Left ventricle myocardium superior (tissue), 1 donor: ENCODE data around the gene FGGY. TPM values are rescaled to one million over a fixed set of nuclear protein-coding genes. Genes with fewer than 3 reads are reported as not detected.
A peak's percentile ranks its signal among the peaks of the same experiment; 100 is the strongest.

Experiments used
- ATAC-seq: fragments of 200-7000 bp; cut with Tn5 transposase; one replicate; pipeline ENCODE4 v1.9.1; 2020; ENCODE audit warnings: mild to moderate bottlenecking, moderate library complexity
- DNase-seq: peaks from one replicate; pipeline ENCODE4 v3.0.0-alpha.2; 2020
- intact Hi-C: fragments of 100-400 bp; cut with micrococcal nuclease; formaldehyde crosslinking; loops from one replicate; pipeline ENCODE4 v1.11.0; 2022
- total RNA-seq: library from RNA; stranded (reverse); fragmentation: NEBNext Ultra II Directional; extraction: Animal tissue kit (Norgen Biotek cat#: 25700); gene quantifications from one replicate; pipeline ENCODE4 v1.2.1, GENCODE V29; 2021
- donor health status: DM: no; HTN: yes; CAD: no; lungs with severe emphysema.

The FGGY gene
- total RNA-seq, 1 donor from 2014 or later, result 29.7 TPM

GRCh38 chr1:59399642-59400041, 102.7 kb downstream of the FGGY start:
- no peak for ATAC-seq
- intact Hi-C loops, result no loop called here

GRCh38 chr1:59401581-59401980, 104.7 kb downstream of the FGGY start:
- no peak for ATAC-seq
- no peak for DNase-seq
- intact Hi-C loops, result no loop called here

More at GRCh38 chr1:59399642-59400041, 102.7 kb downstream of the FGGY start:
- no peak for DNase-seq

GRCh38 chr1:59404796-59405195, 107.9 kb downstream of the FGGY start:
- ATAC-seq (no peak), DNase-seq (no peak)
- intact Hi-C loops, result no loop called here

- DNase-seq (no peak), ATAC-seq (no peak)
- intact Hi-C loops, result no loop called here
Observed at GRCh38 chr1:59406437-59407164, 109.7 kb downstream of the FGGY start.

GRCh38 chr1:59408608-59409240, 111.8 kb downstream of the FGGY start:
- intact Hi-C loops, result no loop called here
- ATAC-seq (no peak), DNase-seq (no peak)

- intact Hi-C loops, result no loop called here
- DNase-seq (no peak), ATAC-seq (no peak)
Observed at GRCh38 chr1:59409549-59409948, 112.7 kb downstream of the FGGY start.

- DNase-seq (no peak), ATAC-seq (no peak)
- intact Hi-C loops, result no loop called here
Observed at GRCh38 chr1:59409986-59410385, 113.1 kb downstream of the FGGY start.

- DNase-seq (no peak), ATAC-seq (no peak)
- intact Hi-C loops, result no loop called here
Observed at GRCh38 chr1:59410457-59410856, 113.6 kb downstream of the FGGY start.

DNA sequence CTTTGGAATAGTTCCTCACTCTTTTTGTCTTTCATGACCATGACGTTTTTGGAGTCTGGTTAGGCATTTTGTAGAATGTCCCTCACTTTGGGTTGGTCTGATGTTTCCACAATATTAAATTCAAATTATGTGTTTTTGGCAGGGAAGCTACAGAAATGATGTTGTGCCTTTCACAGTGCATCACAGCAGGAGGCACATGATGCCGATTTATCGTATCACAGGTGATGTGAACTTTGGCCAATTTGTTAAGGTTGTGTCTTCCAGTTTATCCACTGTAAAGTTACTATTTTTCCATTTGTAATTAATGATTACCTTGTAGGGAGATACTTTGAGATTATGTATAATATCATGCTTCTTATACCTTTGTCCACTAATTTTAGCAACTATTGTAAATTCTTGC, 114.3 kb downstream of the FGGY start:
- ATAC-seq, result no peak
- intact Hi-C loops, result no loop called here
- DNase-seq, result no peak

- ATAC-seq (no peak), DNase-seq (no peak)
- intact Hi-C loops, result no loop called here
Observed at GRCh38 chr1:59412718-59413326, 115.9 kb downstream of the FGGY start.

DNA sequence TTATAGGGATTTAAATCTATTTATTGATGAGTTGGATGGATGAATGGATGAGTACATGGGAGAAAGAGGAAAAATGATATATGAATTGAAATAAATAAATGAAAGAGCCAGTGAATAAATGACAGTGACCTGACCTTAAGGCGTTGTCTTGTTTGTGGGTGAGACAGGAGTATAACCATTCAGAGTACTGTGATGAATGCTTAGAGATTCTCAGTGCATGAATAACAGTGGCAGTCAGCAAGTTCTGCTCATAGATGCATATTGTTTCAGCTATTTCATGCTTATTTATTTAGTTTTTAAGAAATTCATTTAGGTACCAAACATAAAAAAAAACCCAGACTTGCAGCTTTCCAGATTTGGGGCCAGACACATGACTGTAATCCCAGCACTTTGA, 116.4 kb downstream of the FGGY start:
- no peak for DNase-seq
- no peak for ATAC-seq
- intact Hi-C loops, result no loop called here

DNA sequence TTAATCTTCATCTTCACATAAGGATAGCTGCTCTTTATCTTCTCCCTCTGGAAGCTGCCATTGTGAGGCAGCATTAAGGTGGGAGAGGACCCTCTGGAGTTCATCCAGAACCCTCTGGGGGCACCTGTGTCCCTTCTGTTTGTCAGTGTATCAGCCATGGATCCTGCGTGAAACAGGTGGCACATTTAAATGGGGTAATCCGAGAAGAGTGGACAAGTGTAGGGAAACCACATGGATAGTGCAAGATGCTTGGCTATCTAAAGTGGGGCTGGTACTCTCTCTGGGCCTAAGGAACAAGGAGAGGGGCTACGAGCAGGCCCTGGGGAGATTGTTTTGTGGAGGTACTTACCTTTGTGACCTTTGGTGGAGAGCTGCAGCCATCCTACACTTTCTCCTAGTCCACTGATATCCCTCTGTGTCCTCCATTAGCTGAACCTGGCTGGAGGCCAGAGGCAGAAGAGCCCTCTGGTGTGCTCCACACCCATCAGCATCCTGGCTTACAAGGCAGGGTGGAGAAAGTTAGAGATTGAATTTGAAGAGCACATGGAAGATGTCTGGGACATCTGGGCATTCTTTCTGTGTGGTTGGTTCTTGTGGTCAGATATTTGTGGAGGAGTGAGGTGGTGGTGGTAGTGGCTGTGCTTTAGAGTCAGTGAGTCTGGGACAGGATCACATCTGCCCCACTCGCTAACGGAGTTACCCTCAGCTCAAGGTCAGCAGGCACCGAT, 117.7 kb downstream of the FGGY start:
- intact Hi-C loops, result no loop called here
- ATAC-seq, result no peak
- peak; percentile 35 for DNase-seq

DNA sequence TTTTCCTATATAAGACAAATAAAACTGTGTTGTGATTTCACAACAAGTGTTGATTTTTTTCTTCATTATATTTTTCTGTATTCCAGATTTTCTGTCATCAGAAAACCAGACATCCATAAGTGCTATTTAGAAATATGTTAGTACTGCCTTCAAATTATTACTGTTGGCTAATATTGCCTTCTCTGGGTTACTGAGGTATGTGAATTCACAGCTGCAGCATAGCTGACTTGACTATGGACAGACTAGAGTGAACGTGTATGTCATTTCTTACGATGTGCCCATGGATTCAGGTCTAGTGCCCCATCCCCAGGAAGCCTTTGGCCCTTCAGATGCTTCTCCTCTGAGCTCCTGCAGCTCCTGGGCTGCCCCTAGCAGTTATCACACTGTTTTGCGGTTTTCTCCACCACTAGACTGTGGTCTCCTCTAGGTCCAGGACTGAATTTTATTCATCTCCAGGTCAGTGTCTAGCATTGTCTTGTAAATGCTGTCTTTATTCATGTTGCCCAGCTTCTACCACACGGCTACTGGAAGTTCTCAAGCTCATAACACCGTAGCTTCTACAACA, 118.5 kb downstream of the FGGY start:
- no peak for ATAC-seq
- intact Hi-C loops, result no loop called here
- DNase-seq, result no peak

DNA sequence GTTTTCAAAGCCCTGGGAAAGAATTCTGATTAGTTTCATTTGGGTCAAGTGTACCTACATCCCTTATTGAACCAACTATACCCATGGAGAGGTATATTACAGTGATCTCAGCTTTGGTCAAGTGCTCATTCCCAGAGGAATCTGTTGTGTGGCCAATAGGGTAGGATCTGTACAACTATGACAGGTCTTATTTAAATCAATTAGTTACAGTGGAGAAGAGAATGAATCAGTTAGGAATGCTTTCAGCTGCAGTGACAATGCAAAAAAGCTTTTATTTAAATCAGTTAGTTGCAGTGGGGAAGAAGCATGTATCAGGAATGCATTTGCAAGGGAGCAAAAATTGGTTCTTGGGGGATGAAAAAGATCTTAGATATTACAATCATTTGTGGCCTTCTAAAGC, 119.0 kb downstream of the FGGY start:
- DNase-seq, result no peak
- intact Hi-C loops, result no loop called here
- no peak for ATAC-seq

DNA sequence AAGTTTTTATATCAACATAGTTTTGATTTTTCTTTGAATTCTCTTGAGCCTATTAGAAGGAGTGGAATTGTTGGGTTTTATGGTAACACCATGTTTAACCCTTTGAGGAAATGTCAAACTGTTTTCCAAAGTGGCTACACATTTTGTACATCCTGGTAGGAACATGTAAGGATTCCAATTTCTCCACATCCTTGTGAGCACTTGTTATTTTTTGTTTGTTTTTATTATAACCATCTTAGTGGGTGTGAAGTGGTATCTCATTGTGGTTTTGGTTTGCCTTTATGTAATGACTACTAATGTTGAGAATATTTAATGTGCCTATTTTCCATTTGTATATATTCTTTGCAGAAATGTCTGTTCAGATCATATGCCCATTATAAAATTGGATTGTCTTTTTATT, 120.5 kb downstream of the FGGY start:
- DNase-seq, result no peak
- intact Hi-C loops, result no loop called here
- no peak for ATAC-seq

DNA sequence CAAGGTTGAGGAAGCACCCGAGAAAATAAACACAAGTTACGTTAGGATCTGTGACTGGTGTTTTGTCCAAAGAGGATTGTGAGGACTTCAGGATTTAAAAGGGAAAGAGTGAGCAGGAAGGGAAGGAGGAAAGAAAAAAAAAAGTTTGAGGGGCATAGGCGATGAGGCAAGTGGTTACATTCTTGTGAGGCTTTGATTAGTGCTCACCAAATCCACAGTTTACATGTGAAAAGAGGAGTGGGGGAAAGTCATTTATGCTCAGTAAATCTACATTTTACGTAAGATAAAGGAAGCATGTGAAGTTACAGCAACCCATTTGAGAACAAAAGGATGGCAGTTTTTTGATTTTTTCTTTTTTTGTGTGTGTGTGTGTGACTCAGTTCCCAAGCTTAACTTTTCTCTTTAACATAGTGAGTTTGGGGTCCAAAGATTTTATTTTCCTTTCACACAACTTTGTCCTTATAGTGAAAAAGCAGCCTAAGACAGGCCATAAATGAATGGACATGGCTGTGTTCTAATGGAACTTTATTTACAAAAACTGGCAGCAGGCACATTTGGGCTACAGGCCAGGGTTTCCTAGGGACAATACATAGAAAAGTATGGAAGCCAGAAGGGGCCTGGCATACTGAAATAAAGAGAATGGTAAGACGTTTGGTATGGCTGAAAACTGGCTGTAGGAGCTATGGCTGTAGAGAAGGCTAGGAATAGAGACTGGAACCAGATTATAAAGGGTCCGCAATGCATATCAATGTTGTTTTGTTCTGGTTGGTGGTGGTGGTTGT, 121.7 kb downstream of the FGGY start:
- intact Hi-C loops, result no loop called here

GRCh38 chr1:59419361-59420140, 122.7 kb downstream of the FGGY start:
- intact Hi-C loops, result no loop called here
- peak; percentile 19 for ATAC-seq
- DNase-seq, result no peak

More for the DNA sequence above, 121.7 kb downstream of the FGGY start:
- DNase-seq (no peak), ATAC-seq (no peak)

- intact Hi-C loops, result no loop called here
- DNase-seq, result no peak
- no peak for ATAC-seq
Observed at GRCh38 chr1:59421232-59421920, 124.5 kb downstream of the FGGY start.
